PC-9 (cell line): ENCODE results near the gene EPHB1.

Experiments
- EZH2 ChIP-seq: fragments of 200-600 bp; sonication (generic); IDR thresholded peaks from 2 replicates; pipeline ENCODE4 v1.8.0; 2017; ENCODE audit warnings: antibody characterized with exemption, low read depth
- TF ChIP-seq, protein P1 (sequence below): fragments of 200-600 bp; sonication (generic); conservative IDR thresholded peaks from 2 replicates; pipeline ENCODE4 v1.6.1; 2017; ENCODE audit warnings: mixed run types, antibody characterized with exemption, mild to moderate bottlenecking, moderate library complexity

DNA sequence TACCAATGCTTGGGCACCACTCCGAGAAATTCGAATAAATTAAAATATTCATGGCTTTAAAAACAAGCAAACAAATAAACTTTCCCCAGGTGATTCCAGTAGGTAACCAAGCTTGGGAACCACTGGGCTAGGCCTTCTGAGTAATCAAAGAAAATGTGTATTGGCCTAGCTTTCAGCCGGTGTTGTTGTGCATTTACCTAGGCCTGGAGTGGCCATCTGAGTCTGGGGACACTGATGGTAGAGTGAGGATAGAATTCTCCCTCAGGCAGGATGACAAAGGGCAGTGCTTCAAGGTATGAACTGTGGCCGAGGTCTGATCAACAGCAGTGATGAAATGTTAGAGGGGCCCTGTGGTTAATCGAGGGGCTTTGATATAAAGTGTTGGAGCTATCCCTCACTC is 440.5 kb downstream of the EPHB1 start:
- TF ChIP-seq, protein P1, sequence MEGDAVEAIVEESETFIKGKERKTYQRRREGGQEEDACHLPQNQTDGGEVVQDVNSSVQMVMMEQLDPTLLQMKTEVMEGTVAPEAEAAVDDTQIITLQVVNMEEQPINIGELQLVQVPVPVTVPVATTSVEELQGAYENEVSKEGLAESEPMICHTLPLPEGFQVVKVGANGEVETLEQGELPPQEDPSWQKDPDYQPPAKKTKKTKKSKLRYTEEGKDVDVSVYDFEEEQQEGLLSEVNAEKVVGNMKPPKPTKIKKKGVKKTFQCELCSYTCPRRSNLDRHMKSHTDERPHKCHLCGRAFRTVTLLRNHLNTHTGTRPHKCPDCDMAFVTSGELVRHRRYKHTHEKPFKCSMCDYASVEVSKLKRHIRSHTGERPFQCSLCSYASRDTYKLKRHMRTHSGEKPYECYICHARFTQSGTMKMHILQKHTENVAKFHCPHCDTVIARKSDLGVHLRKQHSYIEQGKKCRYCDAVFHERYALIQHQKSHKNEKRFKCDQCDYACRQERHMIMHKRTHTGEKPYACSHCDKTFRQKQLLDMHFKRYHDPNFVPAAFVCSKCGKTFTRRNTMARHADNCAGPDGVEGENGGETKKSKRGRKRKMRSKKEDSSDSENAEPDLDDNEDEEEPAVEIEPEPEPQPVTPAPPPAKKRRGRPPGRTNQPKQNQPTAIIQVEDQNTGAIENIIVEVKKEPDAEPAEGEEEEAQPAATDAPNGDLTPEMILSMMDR, result no peak
- no peak for TF ChIP-seq EZH2
